GM19438 (cell line): Measurements from ENCODE around the gene TAS2R43.
"Not testable (repeated sequence)": the region's sequence is repeated elsewhere in the genome, so short reads cannot be mapped to it uniquely, and the experiment has no call there.

ENCODE experiments used
- ATAC-seq: cut with Tn5 transposase; IDR thresholded peaks from one replicate; pipeline ENCODE4 v1.9.1; 2021; ENCODE audit warnings: low read depth; ENCODE audit not compliant: unreplicated experiment

TAS2R43 gene

DNA sequence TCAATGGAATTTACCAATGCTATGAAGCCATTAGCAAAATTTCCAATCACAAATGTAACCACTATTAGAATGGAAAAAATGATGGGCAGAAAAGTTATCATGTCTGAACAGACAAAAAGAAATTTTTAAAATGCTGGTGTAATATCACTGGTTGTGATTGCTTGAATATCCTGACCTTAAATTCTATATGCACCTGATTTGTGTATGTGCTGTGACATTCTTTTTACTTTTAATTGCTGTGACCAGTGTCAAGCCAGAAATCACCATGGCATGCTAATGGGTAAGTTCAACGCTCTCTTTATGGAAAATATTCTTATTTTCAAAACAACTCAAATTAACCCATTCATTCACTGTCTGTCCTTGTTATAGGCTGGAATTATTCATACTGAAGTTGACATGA, 29.9 kb downstream of the TAS2R43 start, which contains the start of gene TAS2R46:
Gene TAS2R46 (minus strand): TSS at position 101 of the 400 bp plus-strand sequence. CDS start 0 bp downstream, at position 101.
- not testable (repeated sequence) for ATAC-seq

- no peak for ATAC-seq
Observed at GRCh38 chr12:11059784-11060183, 32.3 kb downstream of the TAS2R43 start.

DNA sequence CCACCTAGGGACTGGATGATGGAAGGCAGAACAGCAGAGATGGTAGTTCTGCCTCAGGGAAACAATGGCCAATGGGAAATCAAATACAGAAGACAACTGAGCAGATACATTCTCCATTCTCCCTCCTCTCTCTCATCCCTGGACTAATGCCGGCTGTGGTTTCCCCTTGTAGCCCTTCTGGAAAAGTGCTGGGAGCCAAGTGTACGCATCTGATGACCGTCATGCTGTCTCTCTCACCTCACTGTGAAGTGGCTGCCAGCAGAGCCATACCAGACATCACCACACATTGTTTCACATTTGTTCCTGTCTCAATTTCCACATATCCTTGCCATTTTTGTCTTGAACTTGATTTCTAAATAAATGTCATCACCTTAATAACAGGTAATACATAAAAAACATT, 33.1 kb downstream of the TAS2R43 start:
- no peak for ATAC-seq

- no peak for ATAC-seq
Observed at GRCh38 chr12:11055306-11055705, 36.8 kb downstream of the TAS2R43 start.

DNA sequence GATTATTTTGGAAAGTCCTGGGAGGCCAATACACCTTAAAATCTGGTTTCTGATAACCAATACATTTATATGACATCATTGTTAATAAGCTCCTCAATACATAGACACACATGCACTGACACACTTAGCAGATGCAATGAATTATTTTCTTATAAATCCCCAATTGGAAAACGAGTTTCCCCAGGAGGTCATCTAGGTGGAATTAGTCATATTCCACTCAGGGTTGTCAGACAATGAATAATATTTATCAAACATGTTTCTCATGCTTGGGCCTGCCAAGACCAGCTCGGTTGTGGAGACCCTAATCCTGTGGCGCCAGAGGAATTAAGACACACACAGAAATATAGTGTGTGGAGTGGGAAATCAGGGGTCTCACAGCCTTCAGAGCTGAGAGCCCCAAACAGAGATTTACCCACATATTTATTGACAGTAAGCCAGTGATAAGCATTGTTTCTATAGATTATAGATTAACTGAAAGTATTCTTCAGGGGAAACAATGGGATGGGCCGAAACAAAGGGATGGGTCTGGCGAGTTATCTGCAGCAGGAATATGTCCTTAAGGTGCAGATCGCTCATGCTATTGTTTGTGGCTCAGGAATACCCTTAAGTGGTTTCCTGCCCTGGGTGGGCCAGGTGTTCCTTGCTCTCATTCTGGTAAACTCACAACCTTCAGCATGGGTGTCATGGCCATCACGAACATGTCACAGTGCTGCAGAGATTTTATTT, 42.1 kb downstream of the TAS2R43 start:
- not testable (repeated sequence) for ATAC-seq

DNA sequence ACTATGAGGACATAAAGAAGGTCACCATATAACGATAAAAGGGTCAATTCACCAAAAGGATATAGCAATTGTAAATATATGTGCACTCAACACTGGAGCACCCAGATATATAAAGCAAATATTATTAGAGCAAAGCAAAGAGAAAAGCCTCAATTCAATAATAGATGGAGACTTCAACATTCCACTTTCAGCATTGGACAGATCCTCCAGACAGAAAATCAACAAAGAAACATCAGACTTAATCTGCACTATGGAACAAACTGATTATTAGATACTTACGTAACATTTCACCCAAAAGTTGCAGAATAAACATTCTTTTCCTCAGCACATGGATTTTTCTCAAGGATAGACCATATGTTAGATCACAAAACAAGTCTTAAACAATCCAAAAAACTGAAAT, 50.7 kb downstream of the TAS2R43 start:
- not testable (repeated sequence) for ATAC-seq
